ENCODE data around the gene ST6GALNAC5.
"Not testable (repeated sequence)": the region's sequence is repeated elsewhere in the genome, so short reads cannot be mapped to it uniquely, and the experiment has no call there.

The ST6GALNAC5 gene

GRCh38 chr1:76867342-76868130 is at the start of gene ST6GALNAC5:
ST6GALNAC5 (plus strand) TSS chr1:76867480.
- DNase-seq (ENCODE audit: low read depth) = peak; percentile 74

GRCh38 chr1:76820028-76820427 is 47.3 kb upstream of the ST6GALNAC5 start:
- no peak for DNase-seq (ENCODE audit: low read depth)

DNA sequence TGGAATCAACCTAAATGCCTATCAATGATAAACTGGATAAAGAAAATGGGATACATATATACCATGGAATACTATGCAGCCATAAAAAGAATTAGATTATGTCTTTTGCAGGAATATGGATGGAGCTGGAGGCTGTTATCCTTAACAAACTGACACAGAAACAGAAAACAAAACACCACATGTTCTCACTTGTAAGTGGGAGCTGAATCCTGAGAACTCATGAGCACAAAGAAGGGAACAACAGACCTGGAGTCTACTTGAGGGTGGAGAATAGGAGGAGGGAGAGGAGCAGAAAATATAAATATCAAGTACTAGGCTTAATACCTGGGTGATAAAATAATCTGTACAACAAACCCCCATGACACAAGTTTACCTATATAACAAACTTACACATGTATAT is 44.3 kb upstream of the ST6GALNAC5 start:
- not testable (repeated sequence) for DNase-seq (ENCODE audit: low read depth)

GRCh38 chr1:76824106-76824505 is 43.2 kb upstream of the ST6GALNAC5 start:
- DNase-seq (ENCODE audit: low read depth) = no peak

GRCh38 chr1:76826072-76826845 is 41.0 kb upstream of the ST6GALNAC5 start:
- peak; percentile 60 for DNase-seq (ENCODE audit: low read depth)

DNA sequence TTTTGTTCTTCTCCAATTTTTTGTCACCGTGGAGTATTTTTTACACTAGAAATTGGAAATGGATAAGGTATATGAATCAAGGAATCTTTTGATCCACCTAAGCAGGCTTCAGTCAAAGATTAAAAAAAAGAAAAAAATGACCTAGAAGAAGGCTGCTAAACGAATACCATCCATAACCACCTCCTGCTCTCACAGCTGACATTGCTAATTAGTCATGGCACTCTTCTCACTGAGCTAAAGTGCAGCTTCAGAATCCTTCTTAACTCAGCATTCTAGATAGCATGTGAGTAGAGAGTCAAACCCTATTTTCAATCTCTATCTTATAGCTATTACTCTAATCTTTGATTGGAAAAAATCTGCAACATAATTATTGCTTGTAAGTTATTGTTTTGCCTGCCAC is 40.2 kb upstream of the ST6GALNAC5 start:
- no peak for DNase-seq (ENCODE audit: low read depth)

DNA sequence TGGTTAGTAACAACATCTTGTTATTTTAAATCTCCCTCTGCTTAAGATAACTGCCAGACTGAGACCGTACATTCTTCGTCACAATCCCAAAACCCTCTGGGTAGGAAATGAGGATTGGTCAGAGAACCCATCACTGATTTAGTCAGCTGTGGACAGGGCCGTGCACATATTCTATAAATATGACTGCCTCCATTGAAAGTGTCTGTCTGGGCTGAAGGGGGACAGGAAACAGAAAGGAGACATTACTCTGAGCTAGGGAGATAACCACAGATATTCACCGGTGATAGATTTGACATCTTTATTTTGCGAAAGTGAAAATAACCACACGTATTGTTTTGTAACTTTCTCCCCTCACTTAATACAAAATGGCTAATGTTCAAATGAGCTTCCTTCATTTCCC is 36.9 kb upstream of the ST6GALNAC5 start:
- DNase-seq (ENCODE audit: low read depth) = no peak

GRCh38 chr1:76832521-76832920 is 34.8 kb upstream of the ST6GALNAC5 start:
- DNase-seq (ENCODE audit: low read depth) = no peak

- no peak for DNase-seq (ENCODE audit: low read depth)
Measured at GRCh38 chr1:76833151-76833550, 34.1 kb upstream of the ST6GALNAC5 start.

DNA sequence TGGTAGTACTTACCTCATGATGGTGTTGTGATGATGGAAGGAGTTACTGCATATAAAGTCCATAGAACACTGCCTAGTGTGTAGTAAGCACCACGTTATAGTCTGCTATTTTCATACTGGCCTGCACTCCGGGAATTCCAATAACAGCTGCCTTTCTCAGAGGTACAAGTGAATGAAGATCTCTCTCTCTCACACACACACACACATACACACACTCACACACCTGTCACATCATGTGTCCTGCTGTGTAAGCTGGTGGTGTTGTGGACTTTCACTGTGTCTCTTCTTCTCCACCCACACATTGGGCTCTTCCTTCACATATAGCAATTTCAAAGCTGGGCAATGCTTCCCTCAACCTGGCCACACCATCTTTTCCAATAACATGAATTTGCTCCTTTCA is 33.4 kb upstream of the ST6GALNAC5 start:
- no peak for DNase-seq (ENCODE audit: low read depth)

DNA sequence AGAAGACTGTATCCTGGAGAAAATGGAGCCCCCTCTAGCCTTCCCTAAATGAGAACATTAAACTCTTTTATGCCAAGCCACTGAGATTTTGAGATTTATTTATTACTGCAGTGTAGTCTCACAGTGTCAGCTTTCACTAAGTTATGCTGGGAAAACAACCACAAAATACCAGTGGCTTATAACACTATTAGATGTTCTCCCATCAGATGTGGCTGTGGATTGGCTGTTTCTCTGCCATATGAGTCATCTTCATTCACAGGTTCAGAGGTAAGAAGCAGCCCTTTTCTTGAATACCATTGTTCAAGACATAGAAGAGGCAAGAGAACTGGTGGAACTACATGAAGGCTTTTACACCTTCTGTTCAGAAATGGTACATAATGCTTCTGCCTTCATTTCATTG is 32.1 kb upstream of the ST6GALNAC5 start:
- peak; percentile 78 for DNase-seq (ENCODE audit: low read depth)

- DNase-seq (ENCODE audit: low read depth) = no peak
Measured at GRCh38 chr1:76840278-76840677, 27.0 kb upstream of the ST6GALNAC5 start.

DNA sequence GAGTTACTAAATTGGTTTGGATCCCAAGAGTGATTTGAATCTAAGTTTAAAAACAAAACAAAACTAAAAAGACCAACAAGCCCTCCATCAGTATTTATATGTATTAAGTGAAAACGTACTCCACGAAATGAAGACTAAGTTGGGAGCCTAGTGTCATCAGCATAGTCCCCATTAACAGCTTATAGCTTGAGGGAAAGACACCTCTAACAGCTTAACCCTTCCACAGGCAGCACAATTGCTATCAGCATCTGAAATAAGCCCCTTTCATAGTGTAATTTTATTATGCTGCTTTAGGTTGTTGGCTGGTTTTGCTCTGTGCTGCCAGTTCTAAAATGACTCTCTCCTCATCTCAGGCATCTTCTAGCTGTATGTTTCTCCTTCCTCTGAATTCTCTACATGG is 25.8 kb upstream of the ST6GALNAC5 start:
- DNase-seq (ENCODE audit: low read depth) = no peak

GRCh38 chr1:76843821-76844464 is 23.3 kb upstream of the ST6GALNAC5 start:
- no peak for DNase-seq (ENCODE audit: low read depth)

- no peak for DNase-seq (ENCODE audit: low read depth)
Measured at GRCh38 chr1:76854255-76854654, 13.0 kb upstream of the ST6GALNAC5 start.

DNA sequence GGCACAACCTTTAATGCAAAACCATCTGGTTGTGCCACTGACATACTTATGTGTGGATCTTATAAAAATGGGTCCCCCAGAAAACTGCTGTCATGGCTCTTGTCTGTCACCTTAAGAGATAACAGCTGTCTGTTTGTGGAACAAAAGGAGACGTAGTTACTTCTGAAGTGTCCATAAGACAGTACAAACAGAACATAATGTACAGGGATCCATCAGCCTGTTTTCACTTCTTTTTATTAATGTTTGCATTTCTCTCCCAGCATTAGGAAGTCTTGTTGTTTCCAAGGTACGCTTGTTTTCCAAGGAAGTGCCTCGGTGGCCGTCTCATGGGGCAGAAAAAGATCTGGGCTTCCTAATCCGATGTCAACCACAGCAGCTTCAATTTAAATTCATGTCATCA is 11.2 kb upstream of the ST6GALNAC5 start:
- no peak for DNase-seq (ENCODE audit: low read depth)

GRCh38 chr1:76857138-76857537 is 10.1 kb upstream of the ST6GALNAC5 start:
- no peak for DNase-seq (ENCODE audit: low read depth)

DNA sequence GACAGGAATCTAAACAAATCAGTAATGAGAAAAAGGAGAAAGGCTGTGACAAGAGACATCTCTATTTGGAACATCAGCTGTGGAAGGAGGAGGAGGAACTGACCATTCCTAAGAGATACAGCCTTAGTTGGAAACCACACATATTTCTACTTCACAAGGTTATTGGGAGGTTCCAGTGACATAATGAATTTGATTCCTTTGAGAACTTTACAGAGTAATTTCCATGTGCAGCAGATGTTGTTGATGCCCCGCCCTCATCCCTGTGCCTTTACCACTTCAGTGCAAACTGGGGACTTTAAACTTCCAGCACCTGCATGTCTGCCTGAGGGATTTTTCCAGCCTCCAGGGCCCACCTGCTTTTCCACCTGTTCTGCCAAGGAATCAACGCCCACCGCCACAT is 9.3 kb upstream of the ST6GALNAC5 start:
- no peak for DNase-seq (ENCODE audit: low read depth)

GRCh38 chr1:76861149-76861548 is 6.1 kb upstream of the ST6GALNAC5 start:
- DNase-seq (ENCODE audit: low read depth) = no peak

DNA sequence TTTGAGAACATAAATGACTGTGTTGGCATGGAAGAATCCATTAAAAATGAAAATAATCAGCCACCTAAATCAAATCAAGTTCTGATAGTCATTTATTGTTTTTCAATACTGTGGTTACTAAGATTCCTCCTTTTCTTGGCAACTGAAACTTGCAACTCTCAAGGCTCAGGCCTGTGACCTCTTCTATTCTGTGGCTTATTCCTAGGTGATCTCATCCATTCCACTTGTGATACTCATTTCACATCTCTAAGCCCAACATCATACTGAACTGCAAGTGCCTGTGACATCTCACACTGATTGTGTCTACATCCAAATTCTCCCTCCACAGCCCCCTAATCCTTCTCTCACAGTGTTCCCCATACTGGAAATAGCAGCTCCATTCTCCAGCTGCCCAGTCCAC is 4.8 kb upstream of the ST6GALNAC5 start:
- peak; percentile 88 for DNase-seq (ENCODE audit: low read depth)

GRCh38 chr1:76864383-76864782 is 2.9 kb upstream of the ST6GALNAC5 start:
- DNase-seq (ENCODE audit: low read depth) = no peak

- DNase-seq (ENCODE audit: low read depth) = peak; percentile 14
Measured at GRCh38 chr1:76865696-76866286, 1.5 kb upstream of the ST6GALNAC5 start.

- peak; percentile 76 for DNase-seq (ENCODE audit: low read depth)
Measured at GRCh38 chr1:76866566-76866965, 714 bp upstream of the ST6GALNAC5 start.
